Mesenchymal stem cell (in vitro differentiated cells and primary cell): ENCODE data around the gene CEL.

Experiments
- DNase-seq: peaks from one replicate; pipeline ENCODE4 v3.0.0-alpha.2; 2013
- H2AFZ ChIP-seq: one replicate; pipeline ENCODE4 v1.6.1; 2013; ENCODE audit warnings: low read depth, mild to moderate bottlenecking, control low read depth, inconsistent platforms, low read length, moderate library complexity
- H2AK5ac ChIP-seq: 2 replicates; pipeline ENCODE4 v1.6.1; 2013; ENCODE audit warnings: low read length, moderate library complexity, mild to moderate bottlenecking, inconsistent platforms; ENCODE audit not compliant: severe bottlenecking
- H2BK120ac ChIP-seq: one replicate; pipeline ENCODE4 v1.6.1; 2013; ENCODE audit warnings: low read depth, mild to moderate bottlenecking, inconsistent platforms, low read length, moderate library complexity
- H2BK12ac ChIP-seq, 2 experiments: one replicate each; pipeline ENCODE4 v1.6.1; 2013; ENCODE audit warnings: inconsistent platforms in 2 of 2, low read length in 2 of 2, mild to moderate bottlenecking in 2 of 2, moderate library complexity in 2 of 2, control low read depth in 1 of 2
- H2BK15ac ChIP-seq: one replicate; pipeline ENCODE4 v1.6.1; 2013; ENCODE audit warnings: mild to moderate bottlenecking, low read depth, inconsistent platforms; ENCODE audit not compliant: poor library complexity, severe bottlenecking
- H2BK5ac ChIP-seq: 2 replicates; pipeline ENCODE4 v1.6.1; 2013; ENCODE audit warnings: low read depth, mild to moderate bottlenecking, low read length, control low read depth, inconsistent platforms; ENCODE audit not compliant: poor library complexity, severe bottlenecking
- H3K14ac ChIP-seq, 2 experiments: one replicate each; pipeline ENCODE4 v1.6.1; 2013; ENCODE audit warnings: inconsistent platforms in 2 of 2, low read length in 2 of 2, control low read depth in 1 of 2, mild to moderate bottlenecking in 1 of 2, moderate library complexity in 1 of 2
- H3K18ac ChIP-seq, 2 experiments: one replicate each; pipeline ENCODE4 v1.6.1; 2013; ENCODE audit warnings: inconsistent platforms in 2 of 2, low read length in 2 of 2, control low read depth in 1 of 2, low read depth in 1 of 2, mild to moderate bottlenecking in 1 of 2
- H3K23ac ChIP-seq, 2 experiments: one replicate each; pipeline ENCODE4 v1.6.1; 2013; ENCODE audit warnings: inconsistent platforms in 2 of 2, low read length in 2 of 2, mild to moderate bottlenecking in 2 of 2, moderate library complexity in 2 of 2, control low read depth in 1 of 2
- H3K27ac ChIP-seq: 2 replicates; pipeline ENCODE4 v1.5.1; 2013; ENCODE audit warnings: mild to moderate bottlenecking, moderate library complexity, low read length, control low read depth, inconsistent platforms; ENCODE audit not compliant: poor library complexity, severe bottlenecking
- H3K27me3 ChIP-seq, 2 experiments: 2 replicates each; pipeline versions ENCODE4 v1.6.1 to v1.7.0; 2013; ENCODE audit warnings: low read length in 2 of 2, mild to moderate bottlenecking in 2 of 2, moderate library complexity in 2 of 2, control low read depth in 1 of 2, inconsistent platforms in 1 of 2; ENCODE audit not compliant: control insufficient read depth in 1 of 2, insufficient read depth in 1 of 2
- H3K36me3 ChIP-seq, 2 experiments: 2 replicates each; pipeline versions ENCODE4 v1.6.1 to v1.7.0; 2013; ENCODE audit warnings: low read length in 2 of 2, control low read depth in 1 of 2, inconsistent platforms in 1 of 2, low read depth in 1 of 2, mild to moderate bottlenecking in 1 of 2; ENCODE audit not compliant: insufficient read depth in 2 of 2, control insufficient read depth in 1 of 2
- H3K4ac ChIP-seq, 2 experiments: one replicate each; pipeline ENCODE4 v1.6.1; 2013; ENCODE audit warnings: inconsistent platforms in 2 of 2, low read length in 2 of 2, mild to moderate bottlenecking in 2 of 2, moderate library complexity in 2 of 2, control low read depth in 1 of 2, low read depth in 1 of 2
- H3K4me1 ChIP-seq: 2 replicates; pipeline ENCODE4 v1.6.1; 2013; ENCODE audit warnings: low read depth, low read length, control low read depth; ENCODE audit not compliant: control insufficient read depth, insufficient read depth
- H3K4me2 ChIP-seq: 2 replicates; pipeline ENCODE4 v1.6.1; 2013; ENCODE audit warnings: low read length, mild to moderate bottlenecking, inconsistent platforms; ENCODE audit not compliant: poor library complexity, severe bottlenecking
- H3K4me3 ChIP-seq, 2 experiments: 2 replicates each; pipeline versions ENCODE4 v1.5.1 to v1.7.0; 2013; ENCODE audit warnings: low read length in 2 of 2, mild to moderate bottlenecking in 2 of 2, control low read depth in 1 of 2, low read depth in 1 of 2; ENCODE audit not compliant: insufficient read depth in 1 of 2
- H3K79me1 ChIP-seq: replicated peaks from 2 replicates; pipeline ENCODE4 v1.6.1; 2013; ENCODE audit warnings: mild to moderate bottlenecking, control low read depth, low read length, inconsistent platforms; ENCODE audit not compliant: poor library complexity, severe bottlenecking
- H3K9ac ChIP-seq: 2 replicates; pipeline ENCODE4 v1.7.0; 2013; ENCODE audit warnings: mild to moderate bottlenecking, low read length, moderate library complexity
- H3K9me3 ChIP-seq: 2 replicates; pipeline ENCODE4 v1.7.0; 2013; ENCODE audit warnings: mild to moderate bottlenecking, low read length; ENCODE audit not compliant: control insufficient read depth
- H4K8ac ChIP-seq: one replicate; pipeline ENCODE4 v1.6.1; 2013; ENCODE audit warnings: inconsistent platforms, mild to moderate bottlenecking, low read length, moderate library complexity
- H4K91ac ChIP-seq: one replicate; pipeline ENCODE4 v1.6.1; 2013; ENCODE audit warnings: mild to moderate bottlenecking, low read length, inconsistent platforms
- WGBS: methylation state at CpG from one replicate; pipeline ENCODE4 v1.1.7; 2013; ENCODE audit warnings: mixed read lengths; 5-methylcytosine and 5-hydroxymethylcytosine counted together

CEL gene

DNA sequence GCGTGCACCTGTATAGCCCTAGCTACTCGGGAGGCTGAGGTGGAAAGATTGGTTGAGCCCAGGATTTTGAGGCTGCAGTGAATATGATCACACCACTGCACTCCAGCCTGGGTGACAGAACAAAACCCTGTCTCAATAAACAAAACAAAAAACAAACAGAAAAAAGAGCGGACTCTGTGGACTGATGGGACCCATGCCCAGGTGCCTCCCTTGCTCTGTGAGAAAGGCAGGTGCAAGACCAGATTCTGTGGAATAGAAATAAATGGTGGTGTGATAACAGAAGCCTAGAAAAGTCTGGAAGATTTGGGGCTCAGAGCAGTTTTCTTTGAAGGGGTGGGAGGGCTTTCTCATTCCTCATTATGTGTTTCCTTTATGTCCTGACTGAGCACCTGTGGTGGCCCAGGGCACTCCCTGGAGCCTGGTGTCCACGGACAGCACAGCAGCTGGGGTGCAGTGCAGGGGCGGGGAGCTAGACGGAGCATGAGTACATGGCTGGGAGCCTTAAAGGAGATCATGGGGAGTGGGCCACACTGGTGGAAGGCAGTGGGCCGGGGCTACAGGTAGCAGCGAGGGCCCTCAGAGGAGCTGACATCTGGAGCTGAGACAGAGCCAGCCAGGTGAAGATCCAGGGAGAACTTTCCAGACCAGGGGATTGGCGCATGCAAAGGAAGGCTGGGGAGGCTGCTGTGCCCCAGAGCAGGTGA, 15.4 kb upstream of the CEL start:
- peaks cover 20% of the 10 kb centered on the region for H3K4me1 ChIP-seq
- H3K4me3 ChIP-seq = no peak overlapping the region
- peaks cover 35% of the 10 kb centered on the region for H3K79me1 ChIP-seq
- H3K4me2 ChIP-seq = no peak overlapping the region
- H4K91ac ChIP-seq = no peak overlapping the region
- no peak for DNase-seq
- no peak overlapping the region for H3K9ac ChIP-seq
- H3K27me3 ChIP-seq = no peaks in the 10 kb centered on the region
- H3K27ac ChIP-seq = no peak overlapping the region
- no peak overlapping the region for H2BK12ac ChIP-seq
- no peak overlapping the region for H3K4ac ChIP-seq
- no peak overlapping the region for H2AK5ac ChIP-seq
- no peaks in the 10 kb centered on the region for H3K9me3 ChIP-seq
- H2AFZ ChIP-seq = no peak overlapping the region
- H2BK15ac ChIP-seq = no peak overlapping the region
- no peak overlapping the region for H2BK120ac ChIP-seq
- no peak overlapping the region for H3K18ac ChIP-seq
- WGBS = 98% methylated on average over 8 of the region's 9 CpGs
- H3K14ac ChIP-seq = no peak overlapping the region
- no peak overlapping the region for H3K23ac ChIP-seq
- H4K8ac ChIP-seq = no peak overlapping the region
- no peak overlapping the region for H2BK5ac ChIP-seq
- H3K36me3 ChIP-seq = peaks cover 69 to 81% of the 10 kb centered on the region in 2 experiments

DNA sequence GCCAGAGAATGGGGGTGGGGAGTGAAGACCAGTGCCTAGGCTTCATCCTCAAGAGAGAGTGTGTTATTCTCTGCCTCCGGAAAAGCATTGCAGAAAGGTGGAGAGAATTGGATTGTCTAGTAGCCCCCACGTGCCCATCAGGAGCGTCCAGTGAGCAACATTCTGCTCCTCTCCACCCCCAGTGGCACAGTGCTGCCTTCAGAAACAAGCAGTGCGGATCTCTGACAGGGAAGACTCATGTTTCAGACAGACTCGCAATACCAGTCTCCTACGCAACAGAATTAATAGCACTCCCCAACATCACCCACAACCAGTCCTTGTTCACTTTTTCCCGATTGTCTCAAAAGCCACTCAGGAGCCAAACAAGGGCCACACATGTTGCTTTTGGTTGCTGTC, 14.9 kb upstream of the CEL start:
- Histone ChIP-seq H2BK120ac (no peak overlapping the region), H3K4ac (no peak overlapping the region), H2BK15ac (no peak overlapping the region), H3K4me3 (no peak overlapping the region), H2BK5ac (no peak overlapping the region), H3K79me1 (peaks cover 34% of the 10 kb centered on the region), H2AK5ac (no peak overlapping the region), H2BK12ac (no peak overlapping the region), H3K18ac (no peak overlapping the region), H3K4me2 (no peak overlapping the region), H4K91ac (no peak overlapping the region), H3K9ac (no peak overlapping the region), H3K36me3 (peaks cover 70 to 85% of the 10 kb centered on the region in 2 experiments), H3K27ac (no peak overlapping the region), H3K9me3 (no peaks in the 10 kb centered on the region), H4K8ac (no peak overlapping the region), H3K14ac (no peak overlapping the region), H3K4me1 (peaks cover 26% of the 10 kb centered on the region), H2AFZ (no peak overlapping the region), H3K23ac (no peak overlapping the region), H3K27me3 (no peaks in the 10 kb centered on the region)
- 97% methylated on average over 7 of the region's 7 CpGs for WGBS
- DNase-seq = no peak

DNA sequence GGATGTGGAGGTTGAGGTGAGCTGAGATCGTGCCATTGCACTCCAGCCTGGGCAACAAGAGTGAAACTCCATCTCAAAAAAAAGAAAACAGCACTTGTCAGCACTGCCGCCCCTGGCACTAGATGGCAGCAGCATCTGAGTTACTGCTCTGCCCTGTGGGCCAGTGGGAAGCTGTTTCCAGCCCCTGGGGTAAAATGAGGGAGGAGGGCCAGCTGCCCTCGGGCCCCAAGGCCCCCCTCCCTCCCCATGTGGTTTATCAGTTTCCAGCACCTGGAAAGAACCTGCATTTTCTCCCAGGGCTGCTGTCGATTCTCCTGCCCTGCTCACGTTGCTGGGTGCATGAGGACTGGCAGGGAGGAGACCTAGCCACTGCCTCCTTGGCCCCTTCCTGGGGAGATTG, 13.2 kb upstream of the CEL start:
- Histone ChIP-seq H2BK12ac (no peak overlapping the region), H3K4me1 (peaks cover 35% of the 10 kb centered on the region), H3K4ac (no peak overlapping the region), H4K8ac (no peak overlapping the region), H3K4me3 (no peak overlapping the region), H2AK5ac (peak overlapping the region; percentile 3), H3K14ac (no peak overlapping the region), H3K18ac (no peak overlapping the region), H3K36me3 (peaks cover 66 to 77% of the 10 kb centered on the region in 2 experiments), H3K27ac (no peak overlapping the region), H2BK5ac (no peak overlapping the region), H3K9me3 (no peaks in the 10 kb centered on the region), H2BK15ac (no peak overlapping the region), H3K23ac (no peak overlapping the region), H3K79me1 (peaks cover 24% of the 10 kb centered on the region), H3K4me2 (no peak overlapping the region), H2BK120ac (no peak overlapping the region), H3K9ac (no peak overlapping the region), H4K91ac (no peak overlapping the region), H2AFZ (no peak overlapping the region), H3K27me3 (no peaks in the 10 kb centered on the region)
- DNase-seq = peak; percentile 29
- 82% methylated on average over 5 of the region's 5 CpGs for WGBS

DNA sequence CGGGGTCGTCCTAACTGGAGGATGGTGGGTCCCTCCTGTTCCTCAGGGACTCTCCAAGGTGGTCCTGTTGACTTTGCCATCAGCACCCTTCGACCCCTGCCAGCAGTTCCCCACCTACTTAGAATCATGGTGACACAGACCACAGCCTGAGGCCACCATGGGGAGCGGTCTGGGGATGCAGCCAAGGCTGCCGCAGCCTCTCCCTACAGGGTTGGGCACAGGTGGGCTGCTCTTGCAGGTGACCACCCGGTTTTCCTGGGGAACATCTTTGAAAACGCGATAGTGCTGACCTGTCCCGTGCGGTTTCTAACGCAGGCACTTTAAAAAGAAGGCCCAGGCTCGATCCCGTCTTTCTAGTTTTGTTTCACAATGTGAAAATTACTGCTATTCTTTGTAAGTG, 12.7 kb upstream of the CEL start:
- Histone ChIP-seq H3K23ac (no peak overlapping the region), H2BK12ac (no peak overlapping the region), H3K27ac (no peak overlapping the region), H3K14ac (no peak overlapping the region), H3K27me3 (no peaks in the 10 kb centered on the region), H3K79me1 (peaks cover 21% of the 10 kb centered on the region), H3K4me2 (no peak overlapping the region), H3K4ac (no peak overlapping the region), H2BK120ac (no peak overlapping the region), H3K9ac (no peak overlapping the region), H3K36me3 (peaks cover 65 to 77% of the 10 kb centered on the region in 2 experiments), H3K4me1 (peaks cover 35% of the 10 kb centered on the region), H2AK5ac (peak overlapping the region; percentile 3), H2AFZ (no peak overlapping the region), H2BK15ac (no peak overlapping the region), H3K18ac (no peak overlapping the region), H2BK5ac (no peak overlapping the region), H4K91ac (no peak overlapping the region), H3K9me3 (no peaks in the 10 kb centered on the region), H4K8ac (no peak overlapping the region), H3K4me3 (no peak overlapping the region)
- 95% methylated on average over 13 of the region's 13 CpGs for WGBS
- DNase-seq = no peak
